H1 (cell line): ENCODE measurements around the gene FAM131A. TPM values are rescaled to one million over a fixed set of nuclear protein-coding genes. Genes with fewer than 3 reads are reported as not detected.

ENCODE experiments used
- CTCF ChIA-PET: fragments of 300-600 bp; sonication (Branson Sonifier 250); formaldehyde crosslinking; loops from one replicate; lab custom pipeline; 2021; ENCODE audit not compliant: partially characterized antibody; lab: Charles Lee
- POLR2A ChIA-PET: fragments of 300-600 bp; sonication (Branson Sonifier 250); formaldehyde crosslinking; loops from one replicate; lab custom pipeline; 2021; ENCODE audit warnings: inconsistent platforms; ENCODE audit not compliant: partially characterized antibody; lab: Charles Lee
- DNase-seq, 2 experiments: peaks; one replicate each; pipeline versions ENCODE4 v3.0.0 to v3.0.0-alpha.2; 2010 to 2022; ENCODE audit warnings: low spot score in 2 of 2, low read depth in 1 of 2, mixed read lengths in 1 of 2
- FAIRE-seq: peaks from 2 replicates; lab custom pipeline; 2011; peaks lifted over from hg19 to GRCh38; lab: Jason Lieb, UNC
- H2AFZ ChIP-seq: 2 replicates; pipeline ENCODE4 v1.8.1; 2012; ENCODE audit warnings: low read length, inconsistent platforms
- H2AK5ac ChIP-seq: 2 replicates; pipeline ENCODE4 v1.6.1; 2013; ENCODE audit warnings: low read depth, low read length
- H2BK120ac ChIP-seq: replicated peaks from 2 replicates; pipeline ENCODE3; 2013; ENCODE audit warnings: low read depth, low read length, inconsistent platforms
- H2BK12ac ChIP-seq: 2 replicates; pipeline ENCODE4 v1.6.1; 2013; ENCODE audit warnings: low read depth, low read length
- H2BK15ac ChIP-seq: 2 replicates; pipeline ENCODE4 v1.6.1; 2013; ENCODE audit warnings: low read length
- H2BK20ac ChIP-seq: 2 replicates; pipeline ENCODE4 v1.6.1; 2013; ENCODE audit warnings: low read length
- H2BK5ac ChIP-seq: 2 replicates; pipeline ENCODE4 v1.6.1; 2013; ENCODE audit warnings: low read depth, low read length
- H3K14ac ChIP-seq: 2 replicates; pipeline ENCODE4 v1.6.1; 2013; ENCODE audit warnings: inconsistent platforms; ENCODE audit not compliant: insufficient read length
- H3K18ac ChIP-seq: 2 replicates; pipeline ENCODE4 v1.6.1; 2013; ENCODE audit warnings: low read length; ENCODE audit errors: extremely low read depth
- H3K23ac ChIP-seq: 2 replicates; pipeline ENCODE4 v1.6.1; 2013; ENCODE audit warnings: inconsistent platforms; ENCODE audit not compliant: insufficient read length
- H3K23me2 ChIP-seq: 2 replicates; pipeline ENCODE4 v1.6.1; 2013; ENCODE audit warnings: low read depth, low read length
- H3K27ac ChIP-seq: 2 replicates; pipeline ENCODE4 v1.6.1; 2011; ENCODE audit warnings: low read depth, low read length, inconsistent platforms
- H3K27me3 ChIP-seq, 4 experiments: replicated peaks in 1 of 4; 1 replicate in 1 of 4; 2 replicates in 3 of 4; pipeline versions ENCODE4 v1.6.1 to v1.8.1; 2011 to 2013; ENCODE audit warnings: low read length in 3 of 4, mild to moderate bottlenecking in 3 of 4, inconsistent platforms in 2 of 4, mixed read lengths in 2 of 4, moderate library complexity in 1 of 4; ENCODE audit not compliant: control insufficient read depth in 3 of 4, insufficient read depth in 3 of 4; ENCODE audit errors: extremely low read depth in 1 of 4
- H3K36me3 ChIP-seq, 4 experiments: 2 replicates each; pipeline versions ENCODE4 v1.6.1 to v1.8.1; 2011 to 2013; ENCODE audit warnings: mild to moderate bottlenecking in 4 of 4, low read length in 3 of 4, moderate library complexity in 2 of 4, control low read depth in 1 of 4, inconsistent platforms in 1 of 4; ENCODE audit not compliant: insufficient read depth in 4 of 4, control insufficient read depth in 2 of 4
- H3K4ac ChIP-seq: replicated peaks from 2 replicates; pipeline ENCODE3; 2013; ENCODE audit warnings: low read length, low read depth, mixed read lengths, inconsistent platforms; ENCODE audit not compliant: insufficient read length
- H3K4me1 ChIP-seq, 4 experiments: replicated peaks in 1 of 4; 1 replicate in 1 of 4; 2 replicates in 3 of 4; pipeline versions ENCODE4 v1.6.1 to v1.8.1; 2011 to 2013; ENCODE audit warnings: low read length in 3 of 4, inconsistent platforms in 2 of 4, mixed read lengths in 1 of 4; ENCODE audit not compliant: insufficient read depth in 4 of 4, control insufficient read depth in 3 of 4
- H3K4me2 ChIP-seq, 2 experiments: 2 replicates each; pipeline versions ENCODE4 v1.6.1 to v1.8.1; 2011 to 2013; ENCODE audit warnings: low read depth in 2 of 2, low read length in 2 of 2, control low read depth in 1 of 2, inconsistent platforms in 1 of 2, mild to moderate bottlenecking in 1 of 2; ENCODE audit not compliant: insufficient read depth in 1 of 2
- H3K4me3 ChIP-seq, 4 experiments: fragments of 200-600, 300-600 bp in 1 of 4; sonication (generic), shearing (Covaris generic), sonication (Bioruptor Twin) in 1 of 4; 2 replicates each; pipeline versions ENCODE4 v1.5.1 to v1.8.1; 2011 to 2016; ENCODE audit warnings: low read length in 4 of 4, low read depth in 3 of 4, control low read depth in 2 of 4, inconsistent platforms in 2 of 4, mild to moderate bottlenecking in 2 of 4, mixed read lengths in 1 of 4, moderate library complexity in 1 of 4; ENCODE audit not compliant: insufficient read depth in 2 of 4; ENCODE audit errors: extremely low read depth in 1 of 4
- H3K56ac ChIP-seq: replicated peaks from 2 replicates; pipeline ENCODE3; 2013; ENCODE audit warnings: low read depth, mild to moderate bottlenecking, mixed read lengths, low read length, inconsistent platforms; ENCODE audit not compliant: insufficient read length
- H3K79me1 ChIP-seq: 2 replicates; pipeline ENCODE4 v1.6.1; 2013; ENCODE audit warnings: low read depth, low read length, control low read depth
- H3K79me2 ChIP-seq, 2 experiments: 2 replicates each; pipeline versions ENCODE4 v1.6.1 to v1.8.1; 2012 to 2013; ENCODE audit warnings: low read length in 2 of 2, mild to moderate bottlenecking in 2 of 2, inconsistent platforms in 1 of 2; ENCODE audit not compliant: insufficient read depth in 2 of 2, control insufficient read depth in 1 of 2
- H3K9ac ChIP-seq, 4 experiments: replicated peaks in 1 of 4; 1 replicate in 1 of 4; 2 replicates in 3 of 4; pipeline versions ENCODE4 v1.6.1 to v1.8.1; 2011 to 2013; ENCODE audit warnings: low read depth in 3 of 4, low read length in 3 of 4, control low read depth in 2 of 4, mild to moderate bottlenecking in 2 of 4, moderate library complexity in 2 of 4, inconsistent platforms in 1 of 4; ENCODE audit errors: extremely low read depth in 1 of 4
- H3K9me3 ChIP-seq, 2 experiments: 2 replicates each; pipeline versions ENCODE4 v1.6.1 to v1.8.1; 2012 to 2013; ENCODE audit warnings: mild to moderate bottlenecking in 2 of 2, moderate library complexity in 2 of 2, control low read depth in 1 of 2, inconsistent platforms in 1 of 2, low read depth in 1 of 2, low read length in 1 of 2, mixed read lengths in 1 of 2; ENCODE audit not compliant: insufficient read depth in 2 of 2
- H4K20me1 ChIP-seq, 2 experiments: replicated peaks in 1 of 2; 2 replicates each; pipeline versions ENCODE3 to v1.8.1; 2011 to 2013; ENCODE audit warnings: inconsistent platforms in 2 of 2, low read length in 2 of 2, mild to moderate bottlenecking in 1 of 2; ENCODE audit not compliant: insufficient read depth in 2 of 2, control insufficient read depth in 1 of 2
- H4K5ac ChIP-seq: 2 replicates; pipeline ENCODE4 v1.6.1; 2013; ENCODE audit warnings: low read length, low read depth, mixed read lengths, inconsistent platforms; ENCODE audit not compliant: insufficient read length
- H4K8ac ChIP-seq: 2 replicates; pipeline ENCODE4 v1.8.0; 2013; ENCODE audit warnings: mild to moderate bottlenecking, moderate library complexity, low read length, inconsistent platforms; ENCODE audit not compliant: insufficient read depth; ENCODE audit errors: extremely low read depth
- H4K91ac ChIP-seq: replicated peaks from 2 replicates; pipeline ENCODE3; 2013; ENCODE audit warnings: low read length, mixed read lengths, inconsistent platforms; ENCODE audit not compliant: insufficient read length
- BRCA1 ChIP-seq: IDR thresholded peaks from 2 replicates; pipeline ENCODE4 v1.6.1; 2012; ENCODE audit warnings: low read depth, low read length, improper control_type of control experiment
- CREB1 ChIP-seq: IDR thresholded peaks from 2 replicates; pipeline ENCODE4 v1.6.1; 2012; ENCODE audit warnings: inconsistent platforms
- FOSL1 ChIP-seq: IDR thresholded peaks from 2 replicates; pipeline ENCODE4 v1.6.1; 2011; ENCODE audit warnings: mild to moderate bottlenecking, low read depth, low read length, moderate library complexity; ENCODE audit not compliant: insufficient read depth
- TBP ChIP-seq: IDR thresholded peaks from 2 replicates; pipeline ENCODE4 v1.6.1; 2011; ENCODE audit warnings: low read depth, low read length, improper control_type of control experiment
- WGBS, 2 experiments: shearing (Covaris generic) in 1 of 2; methylation state at CpG; one replicate each; pipeline versions ENCODE4 v1.1.6 to v1.1.7; 2013 to 2015; ENCODE audit warnings: low lambda C conversion rate in 2 of 2, mixed read lengths in 2 of 2, inconsistent platforms in 1 of 2, low coverage in 1 of 2, missing lambda C conversion rate in 1 of 2; ENCODE audit not compliant: insufficient replicate concordance in 2 of 2, insufficient coverage in 1 of 2, insufficient read length in 1 of 2; ENCODE audit errors: extremely low coverage in 1 of 2, missing lambda C conversion rate in 1 of 2; 5-methylcytosine and 5-hydroxymethylcytosine counted together
- polyA plus RNA-seq, 7 experiments: library from polyadenylated mRNA; depleted of rRNA in 3 of 7; stranded (reverse) in 5 of 7; unstranded in 2 of 7; fragments of >200 nt in 5 of 7; fragments of 200-250 nt in 2 of 7; gene quantifications; 1 replicate in 5 of 7; 2 replicates in 1 of 7; 4 replicates in 1 of 7; pipeline versions ENCODE4 v1.2.1 to v1.2.3, GENCODE V29; 2011 to 2013; ENCODE audit warnings: missing spikeins in 2 of 7, mixed read lengths in 2 of 7
- total RNA-seq: library from RNA; stranded (reverse); fragmentation: NEBNext Ultra II Directional; extraction: Animal tissue kit (Norgen Biotek cat#: 25700); gene quantifications from 2 replicates; pipeline ENCODE4 v1.2.1, GENCODE V29; 2021
- TF ChIP-seq, protein P1 (sequence below): IDR thresholded peaks from 2 replicates; pipeline ENCODE4 v1.6.1; 2012; ENCODE audit warnings: inconsistent platforms
- TF ChIP-seq, protein P2 (sequence below): IDR thresholded peaks from 2 replicates; pipeline ENCODE4 v1.6.1; 2011; ENCODE audit warnings: low read depth, mild to moderate bottlenecking, low read length; ENCODE audit not compliant: insufficient read depth

FAM131A gene
- total and polyA plus RNA-seq, 2 of the 8 experiments (the other 6 are each of a cell fraction or from before 2014, with no cell fraction given) = 16.0 to 21.9 TPM

DNA sequence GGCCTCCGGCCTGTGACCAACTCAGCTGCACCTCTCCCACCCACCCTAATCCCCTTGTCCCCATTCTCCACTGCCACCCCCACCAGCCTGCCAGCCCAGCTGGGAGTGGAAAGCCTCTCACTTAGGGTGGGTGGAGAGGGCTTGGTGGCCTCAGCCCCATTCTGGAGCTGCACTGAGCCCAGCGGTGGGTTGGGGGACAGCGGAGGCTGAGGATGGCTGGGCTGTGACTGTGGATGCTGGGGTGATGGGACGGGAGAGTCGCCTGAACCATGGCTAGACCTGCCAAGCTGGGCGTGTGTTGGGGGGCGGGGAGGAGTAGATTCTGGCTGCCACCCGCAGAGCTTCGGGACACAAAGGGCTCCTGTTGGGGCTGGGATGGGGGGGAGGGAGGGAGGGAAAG lies 22.2 kb downstream of the FAM131A start:
- Histone ChIP-seq H3K79me1 (0 out of 2 replicates have a peak, but pooled peaks cover under 1% of the 10 kb centered on the region), H3K27ac (no peak overlapping the region), H3K4me3 (peak overlapping the region in 1 of 4 experiments; percentile 80; a peak in 1 of 8 replicates), H4K5ac (no peak overlapping the region), H3K4ac (no peak overlapping the region), H2AK5ac (no peak overlapping the region), H2BK120ac (no peak overlapping the region), H3K23ac (no peak overlapping the region), H2AFZ (no peak overlapping the region), H3K4me2 (peak overlapping the region; percentile 94 to 98), H4K20me1 (peaks cover 6 to 7% of the 10 kb centered on the region in 2 experiments), H3K14ac (no peak overlapping the region), H3K9me3 (no peaks in the 10 kb centered on the region), H2BK12ac (no peak overlapping the region), H2BK5ac (no peak overlapping the region), H3K23me2 (peaks cover 22% of the 10 kb centered on the region), H3K27me3 (peaks cover 0 to 8% (median 3%) of the 10 kb centered on the region in 4 experiments; a peak in 3 of 7 replicates), H2BK20ac (no peak overlapping the region), H3K79me2 (peaks cover 0 to 10% of the 10 kb centered on the region in 2 experiments; a peak in 2 of 4 replicates), H2BK15ac (no peak overlapping the region), H3K4me1 (peaks cover 3 to 20% (median 12%) of the 10 kb centered on the region in 4 experiments), H3K36me3 (peaks cover 4 to 28% (median 19%) of the 10 kb centered on the region in 4 experiments; a peak in 5 of 8 replicates), H4K8ac (no peak overlapping the region), H3K9ac (no peak overlapping the region), H3K56ac (no peak overlapping the region), H4K91ac (peak overlapping the region; percentile 75), H3K18ac (no peak overlapping the region; the same call in 1 of the 2 replicates)
- CTCF ChIA-PET = interaction anchor here (0.9 to 7.1 kb wide), 9 partner anchors 11 to 464 kb away, joined by 3 to 47 read pairs (median 4); no protein-coding TSS in a partner anchor
- POLR2A ChIA-PET = interaction anchor here (0.9 to 5.2 kb wide), 10 partner anchors 9 to 180 kb away, joined by 3 to 32 read pairs (median 5); no protein-coding TSS in a partner anchor
- WGBS, 2 experiments = 34% methylated on average over 9 of the region's 9 CpGs; no CpG with 5 or more reads in 1 of the 2 experiments
- no peak for DNase-seq
- FAIRE-seq = no peak
- TF ChIP-seq TBP (no peak), FOSL1 (no peak), BRCA1 (no peak), CREB1 (no peak)
- TF ChIP-seq, protein P1, sequence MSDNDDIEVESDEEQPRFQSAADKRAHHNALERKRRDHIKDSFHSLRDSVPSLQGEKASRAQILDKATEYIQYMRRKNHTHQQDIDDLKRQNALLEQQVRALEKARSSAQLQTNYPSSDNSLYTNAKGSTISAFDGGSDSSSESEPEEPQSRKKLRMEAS = no peak
- TF ChIP-seq, protein P2, sequence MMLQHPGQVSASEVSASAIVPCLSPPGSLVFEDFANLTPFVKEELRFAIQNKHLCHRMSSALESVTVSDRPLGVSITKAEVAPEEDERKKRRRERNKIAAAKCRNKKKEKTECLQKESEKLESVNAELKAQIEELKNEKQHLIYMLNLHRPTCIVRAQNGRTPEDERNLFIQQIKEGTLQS = no peak
